DND-41 (cell line): ENCODE results near the gene KRTAP9-6.

Experiments
- EZH2 ChIP-seq: IDR thresholded peaks from 3 replicates; pipeline ENCODE4 v1.6.1; 2012; ENCODE audit warnings: borderline replicate concordance, low read depth, mild to moderate bottlenecking, moderate library complexity, low read length, inconsistent platforms; ENCODE audit not compliant: severe bottlenecking
- TF ChIP-seq, protein P1 (sequence below): IDR thresholded peaks from 2 replicates; pipeline ENCODE4 v1.5.1; 2012; ENCODE audit warnings: borderline replicate concordance, low read length, moderate library complexity, mild to moderate bottlenecking; ENCODE audit not compliant: poor library complexity, severe bottlenecking; ENCODE audit errors: extremely low read depth

DNA sequence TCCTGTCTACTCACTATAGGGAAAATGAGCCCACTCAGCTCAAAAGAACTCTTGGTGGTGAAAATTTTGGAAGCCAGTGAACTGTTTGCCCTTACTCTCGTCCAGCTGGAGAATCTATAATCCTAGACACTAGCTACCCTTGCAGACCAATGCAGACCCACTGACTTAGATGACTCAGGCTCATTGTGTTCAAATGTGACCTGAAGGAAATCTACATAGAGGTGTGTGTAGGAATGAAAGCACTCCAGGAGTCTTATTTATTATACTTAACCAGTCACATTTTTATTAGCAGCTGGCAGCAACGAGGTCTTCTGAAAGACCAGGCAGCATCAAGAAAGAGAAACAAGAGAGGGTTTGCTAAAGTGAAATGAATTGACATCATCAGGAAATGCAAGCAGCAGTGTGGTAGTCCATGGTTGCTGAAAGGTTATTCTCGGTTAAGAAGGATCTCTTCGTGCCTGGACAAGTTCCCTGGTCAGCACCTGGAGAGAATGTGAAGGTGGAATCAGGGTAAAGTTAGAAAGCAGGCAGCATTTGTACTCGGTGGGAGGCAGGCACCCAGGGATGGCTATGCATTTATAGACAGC, 36.1 kb downstream of the KRTAP9-6 start:
- TF ChIP-seq, protein P1, sequence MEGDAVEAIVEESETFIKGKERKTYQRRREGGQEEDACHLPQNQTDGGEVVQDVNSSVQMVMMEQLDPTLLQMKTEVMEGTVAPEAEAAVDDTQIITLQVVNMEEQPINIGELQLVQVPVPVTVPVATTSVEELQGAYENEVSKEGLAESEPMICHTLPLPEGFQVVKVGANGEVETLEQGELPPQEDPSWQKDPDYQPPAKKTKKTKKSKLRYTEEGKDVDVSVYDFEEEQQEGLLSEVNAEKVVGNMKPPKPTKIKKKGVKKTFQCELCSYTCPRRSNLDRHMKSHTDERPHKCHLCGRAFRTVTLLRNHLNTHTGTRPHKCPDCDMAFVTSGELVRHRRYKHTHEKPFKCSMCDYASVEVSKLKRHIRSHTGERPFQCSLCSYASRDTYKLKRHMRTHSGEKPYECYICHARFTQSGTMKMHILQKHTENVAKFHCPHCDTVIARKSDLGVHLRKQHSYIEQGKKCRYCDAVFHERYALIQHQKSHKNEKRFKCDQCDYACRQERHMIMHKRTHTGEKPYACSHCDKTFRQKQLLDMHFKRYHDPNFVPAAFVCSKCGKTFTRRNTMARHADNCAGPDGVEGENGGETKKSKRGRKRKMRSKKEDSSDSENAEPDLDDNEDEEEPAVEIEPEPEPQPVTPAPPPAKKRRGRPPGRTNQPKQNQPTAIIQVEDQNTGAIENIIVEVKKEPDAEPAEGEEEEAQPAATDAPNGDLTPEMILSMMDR, result no peak
- no peak for TF ChIP-seq EZH2
